Activated CD4-positive, alpha-beta T cell treated with anti-CD3 and anti-CD28 coated beads for 36 hours (primary cell): Measurements from ENCODE around the gene MDC1. TPM values are rescaled to one million over a fixed set of nuclear protein-coding genes. Genes with fewer than 3 reads are reported as not detected.
"Not testable (repeated sequence)": the region's sequence is repeated elsewhere in the genome, so short reads cannot be mapped to it uniquely, and the experiment has no call there.

Experiments used
- ATAC-seq: fragments of 200-7000 bp; cut with Tn5 transposase; one replicate; pipeline ENCODE4 v1.10.0; 2021; ENCODE audit warnings: mild to moderate bottlenecking, moderate library complexity
- CTCF ChIA-PET: fragments of 350-600 bp; sonication (Branson Sonifier 250); formaldehyde crosslinking; loops from one replicate; lab custom pipeline; 2021; ENCODE audit warnings: antibody characterized with exemption; lab: Charles Lee
- POLR2A ChIA-PET: fragments of 350-600 bp; sonication (Branson Sonifier 250); formaldehyde crosslinking; loops from one replicate; lab custom pipeline; 2021; ENCODE audit warnings: antibody characterized with exemption, inconsistent platforms; lab: Charles Lee
- DNase-seq: peaks from one replicate; pipeline ENCODE4 v3.0.0-alpha.2; 2020
- H3K27ac Mint-ChIP-seq: one replicate; pipeline ENCODE4 v1.8.0; 2021; ENCODE audit warnings: mixed read lengths
- H3K27me3 Mint-ChIP-seq: one replicate; pipeline ENCODE4 v1.8.0; 2021; ENCODE audit warnings: mixed read lengths
- H3K36me3 Mint-ChIP-seq: one replicate; pipeline ENCODE4 v1.8.0; 2021; ENCODE audit warnings: low read depth, mixed read lengths
- H3K4me1 Mint-ChIP-seq: one replicate; pipeline ENCODE4 v1.8.0; 2021; ENCODE audit warnings: mixed read lengths
- H3K4me3 Mint-ChIP-seq: one replicate; pipeline ENCODE4 v1.8.0; 2021; ENCODE audit warnings: mild to moderate bottlenecking, moderate library complexity, mixed read lengths
- H3K9me3 Mint-ChIP-seq: one replicate; pipeline ENCODE4 v1.8.0; 2021; ENCODE audit warnings: low read depth, mixed read lengths
- intact Hi-C, 2 experiments: fragments of 100-400 bp; cut with DNase I in 1 of 2; cut with micrococcal nuclease in 1 of 2; formaldehyde crosslinking; loops; one replicate each; pipeline versions ENCODE4 v1.14.2 to v1.15.1; 2022 to 2024; cut with DNase I, micrococcal nuclease
- total RNA-seq, 2 experiments: library from RNA; stranded (reverse); gene quantifications; one replicate each; pipeline ENCODE4 v1.2.3, GENCODE V29; 2021

MDC1 gene
- total RNA-seq, 2 experiments from 2014 or later, result 92.0 to 101 TPM

DNA sequence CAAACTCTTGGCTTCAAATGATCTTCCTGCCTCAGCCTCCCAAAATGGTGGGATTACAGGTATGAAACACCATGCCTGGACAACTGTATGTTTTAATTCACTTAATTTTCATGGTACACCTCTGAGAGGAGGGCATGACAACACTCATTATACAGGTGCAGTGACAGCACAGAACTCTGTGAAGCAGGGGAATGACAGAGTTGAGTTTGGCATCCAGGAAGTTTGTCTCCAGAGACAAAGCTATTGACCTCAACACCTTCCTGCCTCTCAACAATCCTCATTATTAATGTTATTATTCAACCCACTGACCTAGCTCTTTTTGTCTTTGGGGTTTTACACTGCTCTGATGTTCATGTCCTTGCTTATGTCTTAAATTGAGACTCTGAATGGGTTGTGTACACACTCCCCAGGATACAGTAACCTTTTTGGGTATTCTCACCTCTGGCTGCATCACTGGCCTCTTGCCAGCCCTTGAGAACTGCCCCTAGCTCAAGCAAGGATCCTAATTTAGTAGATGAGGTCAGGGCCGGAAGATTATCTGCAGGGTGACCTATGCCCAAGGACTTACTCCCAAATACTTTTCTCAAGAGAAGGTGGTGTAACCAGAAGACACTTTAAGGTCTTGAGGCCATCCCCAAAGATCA is 40.3 kb upstream of the MDC1 start:
- ChIA-PET POLR2A (no interaction called here), CTCF (interaction anchor here (0.6 to 1.6 kb wide), 3 partner anchors 11 to 111 kb away, joined by 3 read pairs; partner anchors contain the start of gene FLOT1)
- Mint-ChIP-seq H3K4me3 (no peak overlapping the region), H3K4me1 (peaks cover 26% of the 10 kb centered on the region), H3K27ac (peak overlapping the region; percentile 3), H3K27me3 (no peaks in the 10 kb centered on the region), H3K36me3 (no peaks in the 10 kb centered on the region), H3K9me3 (no peaks in the 10 kb centered on the region)
- intact Hi-C loops, result no loop called here
- DNase-seq, result no peak
- no peak for ATAC-seq

GRCh38 chr6:30756405-30757003 is 39.4 kb upstream of the MDC1 start:
- ATAC-seq, H3K27me3 Mint-ChIP-seq, H3K4me3 Mint-ChIP-seq, H3K27ac Mint-ChIP-seq, H3K36me3 Mint-ChIP-seq, intact Hi-C loops, H3K9me3 Mint-ChIP-seq, DNase-seq, POLR2A ChIA-PET: not testable (repeated sequence)
- H3K4me1 Mint-ChIP-seq, result peaks cover 22% of the 10 kb centered on the region
- CTCF ChIA-PET, result interaction anchor here (0.6 kb wide), 1 partner anchor 1433 kb away, joined by 3 read pairs; no protein-coding TSS in a partner anchor

DNA sequence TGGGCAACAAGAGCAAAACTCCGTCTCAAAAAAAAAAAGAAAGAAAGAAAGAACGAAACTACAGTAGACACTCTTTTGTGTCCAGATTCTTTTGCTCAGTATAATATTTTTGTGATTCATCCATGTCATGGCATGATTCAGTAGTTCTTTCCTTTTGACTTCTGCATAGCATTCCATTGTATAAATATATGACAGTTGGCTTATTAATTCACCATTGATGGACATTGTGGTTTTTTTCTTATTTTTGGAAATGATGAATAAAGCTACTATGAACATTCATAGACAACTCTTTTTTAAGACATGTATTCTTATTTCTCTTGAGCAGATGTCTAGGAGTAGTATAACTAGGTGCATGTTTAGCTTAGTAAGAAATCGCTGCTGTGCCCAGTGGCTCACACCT is 37.5 kb upstream of the MDC1 start:
- no peak for DNase-seq
- peaks cover 17% of the 10 kb centered on the region for H3K4me1 Mint-ChIP-seq
- H3K4me3 Mint-ChIP-seq, result no peak overlapping the region
- H3K27ac Mint-ChIP-seq, result no peak overlapping the region
- H3K36me3 Mint-ChIP-seq, result no peaks in the 10 kb centered on the region
- H3K27me3 Mint-ChIP-seq, result no peaks in the 10 kb centered on the region
- CTCF ChIA-PET, result interaction anchor here (1.1 kb wide), 1 partner anchor 33 kb away, joined by 3 read pairs; no protein-coding TSS in a partner anchor
- no peaks in the 10 kb centered on the region for H3K9me3 Mint-ChIP-seq
- intact Hi-C loops, result no loop called here
- POLR2A ChIA-PET, result no interaction called here
- ATAC-seq, result peak; percentile 30

GRCh38 chr6:30752157-30752927 is 35.3 kb upstream of the MDC1 start:
- no peak overlapping the region for H3K4me3 Mint-ChIP-seq
- H3K36me3 Mint-ChIP-seq, result no peaks in the 10 kb centered on the region
- no peak for DNase-seq
- intact Hi-C loops, result no loop called here
- H3K27ac Mint-ChIP-seq, result no peak overlapping the region
- no peaks in the 10 kb centered on the region for H3K27me3 Mint-ChIP-seq
- ATAC-seq, result no peak
- CTCF ChIA-PET, result interaction anchor here (0.6 to 1.2 kb wide), 3 partner anchors 17 to 115 kb away, joined by 3 to 4 read pairs (median 4); no protein-coding TSS in a partner anchor
- no peaks in the 10 kb centered on the region for H3K9me3 Mint-ChIP-seq
- peaks cover 27% of the 10 kb centered on the region for H3K4me1 Mint-ChIP-seq
- POLR2A ChIA-PET, result no interaction called here

- Mint-ChIP-seq H3K9me3 (no peaks in the 10 kb centered on the region), H3K4me1 (peaks cover 35% of the 10 kb centered on the region), H3K4me3 (no peak overlapping the region), H3K27ac (no peak overlapping the region), H3K36me3 (no peaks in the 10 kb centered on the region), H3K27me3 (no peaks in the 10 kb centered on the region)
- ChIA-PET POLR2A (no interaction called here), CTCF (interaction anchor here (0.6 kb wide), 1 partner anchor 41 kb away, joined by 3 read pairs; no protein-coding TSS in a partner anchor)
- no peak for ATAC-seq
- intact Hi-C loops, result no loop called here
- DNase-seq, result no peak
Measured at GRCh38 chr6:30750379-30750668, 33.2 kb upstream of the MDC1 start.

GRCh38 chr6:30749554-30750378 is 32.7 kb upstream of the MDC1 start:
- POLR2A ChIA-PET, result no interaction called here
- CTCF ChIA-PET, result interaction anchor here (0.5 to 0.9 kb wide), 3 partner anchors 20 to 450 kb away, joined by 3 read pairs; no protein-coding TSS in a partner anchor
- Mint-ChIP-seq H3K9me3 (no peaks in the 10 kb centered on the region), H3K4me3 (no peak overlapping the region), H3K36me3 (no peaks in the 10 kb centered on the region), H3K4me1 (peaks cover 39% of the 10 kb centered on the region), H3K27ac (no peak overlapping the region), H3K27me3 (no peaks in the 10 kb centered on the region)
- intact Hi-C loops, result loop anchor here in 1 of 2 experiments (10.0 kb wide), 1 partner anchor 605 kb away; the partner anchor contains the start of gene HLA-B
- DNase-seq (no peak), ATAC-seq (no peak)

DNA sequence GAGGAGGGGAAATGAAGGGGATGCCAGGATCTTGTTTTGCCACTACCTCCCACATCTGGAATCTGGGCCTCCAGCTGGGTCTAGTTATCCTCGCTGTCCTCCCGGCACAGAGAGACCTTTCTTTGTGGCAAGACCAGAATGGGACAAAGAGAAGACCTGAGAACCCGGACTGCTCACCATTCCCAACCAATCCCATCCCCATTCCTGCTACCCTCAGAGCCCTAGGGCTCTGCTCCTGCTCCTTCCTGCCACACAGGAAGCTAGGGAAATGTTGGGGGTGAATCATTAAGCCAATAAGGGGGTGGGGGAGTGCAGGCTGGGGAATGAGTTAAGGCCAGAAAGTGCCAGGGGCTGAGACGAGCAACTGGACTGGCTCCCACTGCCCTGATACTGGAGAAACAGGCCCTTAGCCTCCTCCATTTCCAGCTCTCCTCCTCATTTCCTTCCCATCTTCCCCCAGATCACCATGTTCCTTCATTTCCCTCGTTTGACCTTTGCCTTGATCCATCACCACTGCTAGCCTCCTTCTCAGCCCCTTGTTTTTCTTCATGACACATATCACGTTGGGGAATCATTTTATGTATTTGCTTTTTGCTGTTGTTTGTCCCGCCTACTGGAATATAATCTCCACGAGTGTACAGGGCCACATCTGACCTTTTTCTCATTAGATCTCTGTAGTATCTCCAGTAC is 31.9 kb upstream of the MDC1 start:
- H3K36me3 Mint-ChIP-seq, result peaks cover 3% of the 10 kb centered on the region
- H3K27me3 Mint-ChIP-seq, result no peaks in the 10 kb centered on the region
- ChIA-PET POLR2A (no interaction called here), CTCF (interaction anchor here (0.5 to 1.0 kb wide), 3 partner anchors 21 to 80 kb away, joined by 3 read pairs; no protein-coding TSS in a partner anchor)
- ATAC-seq (no peak), DNase-seq (no peak)
- peaks cover 40% of the 10 kb centered on the region for H3K4me1 Mint-ChIP-seq
- H3K9me3 Mint-ChIP-seq, result no peaks in the 10 kb centered on the region
- no peak overlapping the region for H3K27ac Mint-ChIP-seq
- intact Hi-C loops, result loop anchor here in 1 of 2 experiments (10.0 kb wide), 1 partner anchor 606 kb away; the partner anchor contains the start of gene HLA-B
- H3K4me3 Mint-ChIP-seq, result no peak overlapping the region

DNA sequence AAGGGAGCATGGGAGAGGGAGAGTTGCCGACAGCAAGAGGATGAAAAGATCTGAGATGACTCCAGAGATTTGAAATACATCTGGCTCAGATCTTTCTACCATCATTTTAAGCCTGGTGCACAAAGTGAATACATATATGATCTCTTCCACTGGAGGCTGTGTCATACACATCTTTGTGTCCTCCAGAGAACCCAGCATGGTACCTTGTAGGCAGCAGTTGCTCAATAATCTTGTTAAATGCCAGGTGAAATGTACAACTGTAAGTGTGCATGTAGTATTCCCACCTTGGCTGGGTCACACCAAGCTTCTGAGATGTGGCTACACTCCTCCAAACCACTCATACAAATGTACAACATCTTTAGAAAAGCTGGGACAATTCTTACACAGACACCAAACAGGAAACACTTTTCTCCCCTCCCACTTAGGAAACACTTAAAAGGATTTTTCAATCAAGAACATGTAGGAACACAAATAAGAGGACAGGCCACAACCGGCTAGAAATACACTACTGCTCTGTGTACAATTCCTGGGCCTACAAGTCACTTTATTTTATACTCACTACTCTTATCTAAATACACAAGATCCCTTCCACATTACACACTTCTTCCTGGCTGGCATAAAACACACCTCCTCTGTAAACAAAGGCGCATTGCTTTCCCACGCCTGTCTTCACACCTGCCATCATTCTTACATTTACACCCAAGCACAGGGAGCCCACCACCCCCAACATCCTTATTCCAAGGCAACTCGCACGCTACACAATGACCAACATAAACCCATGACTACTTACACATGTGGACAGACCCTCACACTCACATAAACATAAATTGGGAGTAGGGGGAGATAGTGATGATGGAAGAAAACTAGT is 31.1 kb upstream of the MDC1 start:
- Mint-ChIP-seq H3K9me3 (no peaks in the 10 kb centered on the region), H3K27me3 (no peaks in the 10 kb centered on the region), H3K36me3 (peaks cover 12% of the 10 kb centered on the region), H3K27ac (peak overlapping the region; percentile 8), H3K4me3 (no peak overlapping the region), H3K4me1 (peaks cover 40% of the 10 kb centered on the region)
- CTCF ChIA-PET, result interaction anchor here (0.9 to 2.1 kb wide), 3 partner anchors 10 to 74 kb away, joined by 3 to 7 read pairs (median 3); no protein-coding TSS in a partner anchor
- intact Hi-C loops, result loop anchor here in 1 of 2 experiments (10.0 kb wide), 1 partner anchor 607 kb away; the partner anchor contains the start of gene HLA-B
- POLR2A ChIA-PET, result interaction anchor here (1.2 kb wide), 1 partner anchor 21 kb away, joined by 4 read pairs; no protein-coding TSS in a partner anchor
- DNase-seq (no peak), ATAC-seq (no peak)

DNA sequence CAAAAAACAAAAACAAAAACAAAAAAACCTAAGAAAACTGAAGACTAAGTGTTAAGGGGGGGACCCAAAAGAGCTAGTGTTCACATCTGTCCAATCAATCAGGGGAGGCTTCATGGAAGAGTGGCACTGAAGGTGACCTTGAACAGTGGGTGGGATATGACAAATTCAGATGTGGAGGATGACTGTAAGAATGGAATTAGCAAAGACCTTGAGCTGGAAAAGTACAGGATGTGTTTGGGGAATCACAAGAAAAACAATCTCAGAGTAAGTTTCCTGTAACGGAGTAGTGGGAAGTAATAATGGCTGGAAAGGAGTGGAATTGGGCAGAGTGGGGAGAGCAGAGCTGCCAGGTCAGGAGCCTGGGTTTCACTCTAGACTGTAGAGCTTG is 30.2 kb upstream of the MDC1 start:
- peaks cover 38% of the 10 kb centered on the region for H3K4me1 Mint-ChIP-seq
- H3K27me3 Mint-ChIP-seq, result no peaks in the 10 kb centered on the region
- peak overlapping the region; percentile 7 for H3K27ac Mint-ChIP-seq
- no peaks in the 10 kb centered on the region for H3K9me3 Mint-ChIP-seq
- H3K4me3 Mint-ChIP-seq, result no peak overlapping the region
- ChIA-PET CTCF (interaction anchor here (0.6 to 2.1 kb wide), 7 partner anchors 9 to 63 kb away, joined by 3 to 7 read pairs (median 3); no protein-coding TSS in a partner anchor), POLR2A (interaction anchor here (0.5 to 1.2 kb wide), 2 partner anchors 22 to 132 kb away, joined by 4 to 8 read pairs; no protein-coding TSS in a partner anchor)
- DNase-seq (no peak), ATAC-seq (no peak)
- intact Hi-C loops, result loop anchor here in 1 of 2 experiments (10.0 kb wide), 1 partner anchor 608 kb away; the partner anchor contains the start of gene HLA-B
- H3K36me3 Mint-ChIP-seq, result peaks cover 17% of the 10 kb centered on the region
